Left cardiac atrium (tissue), 2 donors: ENCODE results near the gene CATSPERE. TPM values are rescaled to one million over a fixed set of nuclear protein-coding genes. Genes with fewer than 3 reads are reported as not detected.

Source experiments
- total RNA-seq, 2 donors: library from RNA; stranded (reverse); fragmentation: NEBNext Ultra II Directional; extraction: Animal tissue kit (Norgen Biotek cat#: 25700); gene quantifications; one replicate each; pipeline ENCODE4 v1.2.1, GENCODE V29; 2021
- donor health status: DM: no; HTN: yes; CAD: no; lungs with severe emphysema.
- donor health status: DM: yes; HTN: yes; CAD: no.

Gene CATSPERE
- total RNA-seq, 2 donors from 2014 or later: 0.59 to 0.71 TPM

Other genes starting within 250 kb of the CATSPERE start
- 10 to 100 TPM in 1 of 2 donors, 1 to 10 TPM in 1; 8.5 to 16.5 TPM for gene ADSS2, start 9.4 kb upstream of the CATSPERE start, total RNA-seq
- 10 to 100 TPM; 20.0 to 22.2 TPM for gene DESI2, start 191.9 kb downstream of the CATSPERE start, total RNA-seq